Measurements from ENCODE around the gene TUBB4B.

The TUBB4B gene

GRCh38 chr9:137212520-137212919 is 28.6 kb upstream of the TUBB4B start:
- in situ Hi-C loops (cut with HindIII; ENCODE audit: low sequenced_read_pairs): no loop called here
- DNase-seq (ENCODE audit: low read depth, low spot score): no peak
- H3K4me3 ChIP-seq (ENCODE audit: low read depth, low read length): no peak overlapping the region
- no peak for TF ChIP-seq CTCF (IDR thresholded peaks at IDR 0.05; ENCODE audit: low read depth, low read length)

GRCh38 chr9:137213160-137214060 is 27.7 kb upstream of the TUBB4B start:
- in situ Hi-C loops (cut with HindIII; ENCODE audit: low sequenced_read_pairs): no loop called here
- no peak for DNase-seq (ENCODE audit: low read depth, low spot score)
- no peak overlapping the region for H3K4me3 ChIP-seq (ENCODE audit: low read depth, low read length)
- TF ChIP-seq CTCF (IDR thresholded peaks at IDR 0.05; ENCODE audit: low read depth, low read length): peak; percentile 25

- DNase-seq (ENCODE audit: low read depth, low spot score): no peak
- in situ Hi-C loops (cut with HindIII; ENCODE audit: low sequenced_read_pairs): no loop called here
- no peak overlapping the region for H3K4me3 ChIP-seq (ENCODE audit: low read depth, low read length)
- TF ChIP-seq CTCF (IDR thresholded peaks at IDR 0.05; ENCODE audit: low read depth, low read length): no peak
These were observed 26.5 kb upstream of the TUBB4B start for GRCh38 chr9:137214620-137215019.

GRCh38 chr9:137215196-137215986 is 25.7 kb upstream of the TUBB4B start:
- in situ Hi-C loops (cut with HindIII; ENCODE audit: low sequenced_read_pairs): no loop called here
- H3K4me3 ChIP-seq (ENCODE audit: low read depth, low read length): no peak overlapping the region

GRCh38 chr9:137216188-137216965 is 24.7 kb upstream of the TUBB4B start:
- H3K4me3 ChIP-seq (ENCODE audit: low read depth, low read length): no peak overlapping the region
- TF ChIP-seq CTCF (IDR thresholded peaks at IDR 0.05; ENCODE audit: low read depth, low read length): no peak
- DNase-seq (ENCODE audit: low read depth, low spot score): no peak
- in situ Hi-C loops (cut with HindIII; ENCODE audit: low sequenced_read_pairs): no loop called here

More at GRCh38 chr9:137215196-137215986, 25.7 kb upstream of the TUBB4B start:
- DNase-seq (ENCODE audit: low read depth, low spot score): no peak
- no peak for TF ChIP-seq CTCF (IDR thresholded peaks at IDR 0.05; ENCODE audit: low read depth, low read length)

Data from astrocyte of the spinal cord (primary cell).